Ovary (tissue), 3 donors: ENCODE data around the gene TTLL6.

Source experiments
- POLR2A ChIP-seq: fragments of 450-650 bp; IDR thresholded peaks from one replicate; pipeline ENCODE4 v1.6.1; 2017; ENCODE audit warnings: antibody characterized with exemption, mild to moderate bottlenecking, moderate library complexity
- TF ChIP-seq, protein P1 (sequence below), 3 donors: fragments of 450-650 bp in 2 of 3; fragments of 200-600 bp in 1 of 3; IDR thresholded peaks; one replicate each; pipeline versions ENCODE4 v1.5.1 to v1.8.0; 2016 to 2022; ENCODE audit warnings: antibody characterized with exemption in 3 of 3, mild to moderate bottlenecking in 1 of 3
- donor health status: DM: no; HTN: no; CAD: no.

DNA sequence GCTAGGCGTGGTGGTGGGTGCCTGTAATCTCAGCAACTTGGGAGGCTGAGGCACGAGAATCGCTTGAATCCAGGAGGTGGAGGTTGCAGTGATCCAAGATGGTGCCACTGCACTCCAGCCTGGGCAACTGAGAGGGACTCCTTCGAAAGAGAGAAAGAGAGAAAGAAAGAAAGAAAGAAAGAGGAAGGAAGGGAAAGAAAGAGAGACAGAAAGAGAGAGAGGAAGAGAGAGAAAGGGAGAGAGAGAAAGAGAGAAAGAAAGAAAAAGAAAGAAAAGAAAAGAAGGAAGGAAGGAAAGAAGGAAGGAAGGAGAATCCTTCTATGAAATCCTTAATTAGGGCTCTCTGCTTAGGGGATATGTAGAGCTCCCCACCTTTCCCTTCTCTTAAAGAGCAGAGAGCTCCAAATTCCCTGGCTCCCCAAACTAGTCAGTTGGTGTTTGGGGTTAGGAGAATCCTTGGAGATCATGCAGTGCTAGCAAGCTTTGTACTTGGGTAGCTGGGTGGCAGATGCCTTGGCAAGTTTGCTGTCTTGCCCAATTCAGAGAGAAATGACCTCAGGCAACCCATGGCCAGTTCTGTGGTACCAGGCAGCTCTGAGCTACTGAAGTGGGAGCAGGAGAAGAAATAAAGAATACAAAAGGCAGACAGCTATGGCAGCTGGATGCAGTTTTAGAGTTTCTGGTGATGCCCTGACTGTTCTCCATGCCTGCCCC is 79.5 kb downstream of the TTLL6 start:
- TF ChIP-seq POLR2A, result no peak
- TF ChIP-seq, protein P1, sequence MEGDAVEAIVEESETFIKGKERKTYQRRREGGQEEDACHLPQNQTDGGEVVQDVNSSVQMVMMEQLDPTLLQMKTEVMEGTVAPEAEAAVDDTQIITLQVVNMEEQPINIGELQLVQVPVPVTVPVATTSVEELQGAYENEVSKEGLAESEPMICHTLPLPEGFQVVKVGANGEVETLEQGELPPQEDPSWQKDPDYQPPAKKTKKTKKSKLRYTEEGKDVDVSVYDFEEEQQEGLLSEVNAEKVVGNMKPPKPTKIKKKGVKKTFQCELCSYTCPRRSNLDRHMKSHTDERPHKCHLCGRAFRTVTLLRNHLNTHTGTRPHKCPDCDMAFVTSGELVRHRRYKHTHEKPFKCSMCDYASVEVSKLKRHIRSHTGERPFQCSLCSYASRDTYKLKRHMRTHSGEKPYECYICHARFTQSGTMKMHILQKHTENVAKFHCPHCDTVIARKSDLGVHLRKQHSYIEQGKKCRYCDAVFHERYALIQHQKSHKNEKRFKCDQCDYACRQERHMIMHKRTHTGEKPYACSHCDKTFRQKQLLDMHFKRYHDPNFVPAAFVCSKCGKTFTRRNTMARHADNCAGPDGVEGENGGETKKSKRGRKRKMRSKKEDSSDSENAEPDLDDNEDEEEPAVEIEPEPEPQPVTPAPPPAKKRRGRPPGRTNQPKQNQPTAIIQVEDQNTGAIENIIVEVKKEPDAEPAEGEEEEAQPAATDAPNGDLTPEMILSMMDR (IDR thresholded peaks at IDR 0.05), result no peak
